GDM1 (cell line): ENCODE results near the gene SINHCAF.
"Not testable (repeated sequence)": the region's sequence is repeated elsewhere in the genome, so short reads cannot be mapped to it uniquely, and the experiment has no call there.

Experiments used
- DNase-seq: peaks from one replicate; lab custom pipeline; 2025; lab: John Stamatoyannopoulos, UW

Gene SINHCAF

GRCh38 chr12:31308116-31308515 lies 17.8 kb downstream of the SINHCAF start:
- DNase-seq = no peak

GRCh38 chr12:31306866-31307265 lies 19.1 kb downstream of the SINHCAF start:
- no peak for DNase-seq

- DNase-seq = no peak
Observed at GRCh38 chr12:31303466-31303865, 22.5 kb downstream of the SINHCAF start.

- DNase-seq = no peak
Observed at GRCh38 chr12:31301311-31301710, 24.6 kb downstream of the SINHCAF start.

- no peak for DNase-seq
Observed at GRCh38 chr12:31300783-31301182, 25.2 kb downstream of the SINHCAF start.

GRCh38 chr12:31300341-31300740 lies 25.6 kb downstream of the SINHCAF start:
- DNase-seq = no peak

GRCh38 chr12:31298922-31299321 lies 27.0 kb downstream of the SINHCAF start:
- no peak for DNase-seq

- DNase-seq = no peak
Observed at GRCh38 chr12:31298515-31298910, 27.4 kb downstream of the SINHCAF start.

- DNase-seq = no peak
Observed at GRCh38 chr12:31297572-31298514, 28.1 kb downstream of the SINHCAF start.

GRCh38 chr12:31289441-31289840 lies 36.5 kb downstream of the SINHCAF start:
- no peak for DNase-seq

GRCh38 chr12:31288381-31288780 lies 37.6 kb downstream of the SINHCAF start:
- no peak for DNase-seq

GRCh38 chr12:31280183-31280582 lies 45.8 kb downstream of the SINHCAF start:
- DNase-seq = no peak

- no peak for DNase-seq
Observed at GRCh38 chr12:31279390-31279924, 46.5 kb downstream of the SINHCAF start.

GRCh38 chr12:31278832-31279231 lies 47.1 kb downstream of the SINHCAF start:
- DNase-seq = no peak

- no peak for DNase-seq
Observed at GRCh38 chr12:31278424-31278823, 47.5 kb downstream of the SINHCAF start.

GRCh38 chr12:31277081-31277480 lies 48.9 kb downstream of the SINHCAF start:
- DNase-seq = no peak

- DNase-seq = no peak
Observed at GRCh38 chr12:31275491-31275890, 50.5 kb downstream of the SINHCAF start.

GRCh38 chr12:31274520-31275300 lies 51.2 kb downstream of the SINHCAF start:
- no peak for DNase-seq

GRCh38 chr12:31273794-31274193 lies 52.2 kb downstream of the SINHCAF start:
- DNase-seq = not testable (repeated sequence)

GRCh38 chr12:31272607-31273225 lies 53.2 kb downstream of the SINHCAF start:
- no peak for DNase-seq

- DNase-seq = no peak
Observed at GRCh38 chr12:31267966-31268365, 58.0 kb downstream of the SINHCAF start.

GRCh38 chr12:31265722-31266121 lies 60.2 kb downstream of the SINHCAF start:
- DNase-seq = no peak
